ENCODE measurements around the gene KCNQ4. TPM values are rescaled to one million over a fixed set of nuclear protein-coding genes. Genes with fewer than 3 reads are reported as not detected.

Gene KCNQ4
- total RNA-seq, 1 donor from 2014 or later: 2.2 TPM

- no peak overlapping the region for H3K4me3 ChIP-seq (ENCODE audit: low read depth, low read length)
- no peak for DNase-seq (ENCODE audit: low read depth)
- no peak for TF ChIP-seq CTCF (conservative IDR thresholded peaks at IDR 0.05; ENCODE audit: low read depth, low read length)
Measured at GRCh38 chr1:40740997-40741736, 42.4 kb upstream of the KCNQ4 start.

- no peak for TF ChIP-seq CTCF (conservative IDR thresholded peaks at IDR 0.05; ENCODE audit: low read depth, low read length)
- DNase-seq (ENCODE audit: low read depth): no peak
- no peak overlapping the region for H3K4me3 ChIP-seq (ENCODE audit: low read depth, low read length)
Measured at GRCh38 chr1:40742363-40743061, 41.1 kb upstream of the KCNQ4 start.

GRCh38 chr1:40743452-40743851 lies 40.1 kb upstream of the KCNQ4 start:
- TF ChIP-seq CTCF (conservative IDR thresholded peaks at IDR 0.05; ENCODE audit: low read depth, low read length): no peak
- no peak overlapping the region for H3K4me3 ChIP-seq (ENCODE audit: low read depth, low read length)
- DNase-seq (ENCODE audit: low read depth): no peak

GRCh38 chr1:40743860-40744259 lies 39.7 kb upstream of the KCNQ4 start:
- no peak for DNase-seq (ENCODE audit: low read depth)
- H3K4me3 ChIP-seq (ENCODE audit: low read depth, low read length): no peak overlapping the region
- no peak for TF ChIP-seq CTCF (conservative IDR thresholded peaks at IDR 0.05; ENCODE audit: low read depth, low read length)

- TF ChIP-seq CTCF (conservative IDR thresholded peaks at IDR 0.05; ENCODE audit: low read depth, low read length): no peak
- no peak for DNase-seq (ENCODE audit: low read depth)
- H3K4me3 ChIP-seq (ENCODE audit: low read depth, low read length): no peak overlapping the region
Measured at GRCh38 chr1:40745176-40745575, 38.4 kb upstream of the KCNQ4 start.

GRCh38 chr1:40746344-40747090 lies 37.1 kb upstream of the KCNQ4 start:
- no peak for DNase-seq (ENCODE audit: low read depth)
- H3K4me3 ChIP-seq (ENCODE audit: low read depth, low read length): no peak overlapping the region
- TF ChIP-seq CTCF (conservative IDR thresholded peaks at IDR 0.05; ENCODE audit: low read depth, low read length): no peak
